ENCODE data around the gene GFOD1.
"Not testable (repeated sequence)": the region's sequence is repeated elsewhere in the genome, so short reads cannot be mapped to it uniquely, and the experiment has no call there.

GFOD1 gene

GRCh38 chr6:13445005-13445743, 42.2 kb downstream of the GFOD1 start:
- DNase-seq (ENCODE audit: low read depth in 2 of 2), result no peak

GRCh38 chr6:13444604-13445003, 42.8 kb downstream of the GFOD1 start:
- no peak for DNase-seq (ENCODE audit: low read depth in 2 of 2)

GRCh38 chr6:13443978-13444377, 43.4 kb downstream of the GFOD1 start:
- DNase-seq (ENCODE audit: low read depth in 2 of 2), result not testable (repeated sequence)

GRCh38 chr6:13441778-13442177, 45.6 kb downstream of the GFOD1 start:
- DNase-seq (ENCODE audit: low read depth in 2 of 2), result no peak

- DNase-seq (ENCODE audit: low read depth in 2 of 2), result no peak
Observed at GRCh38 chr6:13439644-13440043, 47.8 kb downstream of the GFOD1 start.

- no peak for DNase-seq (ENCODE audit: low read depth in 2 of 2)
Observed at GRCh38 chr6:13438126-13438525, 49.3 kb downstream of the GFOD1 start.

- DNase-seq (ENCODE audit: low read depth in 2 of 2), result no peak
Observed at GRCh38 chr6:13437218-13437996, 50.0 kb downstream of the GFOD1 start.

GRCh38 chr6:13436399-13437217, 50.8 kb downstream of the GFOD1 start:
- DNase-seq (ENCODE audit: low read depth in 2 of 2), result no peak

GRCh38 chr6:13435477-13436246, 51.7 kb downstream of the GFOD1 start:
- DNase-seq (ENCODE audit: low read depth in 2 of 2), result no peak

- DNase-seq (ENCODE audit: low read depth in 2 of 2), result no peak
Observed at GRCh38 chr6:13434777-13435176, 52.6 kb downstream of the GFOD1 start.

GRCh38 chr6:13434135-13434775, 53.1 kb downstream of the GFOD1 start:
- DNase-seq (ENCODE audit: low read depth in 2 of 2), result not testable (repeated sequence)

- DNase-seq (ENCODE audit: low read depth in 2 of 2), result no peak
Observed at GRCh38 chr6:13433709-13434121, 53.7 kb downstream of the GFOD1 start.

GRCh38 chr6:13432526-13433184, 54.7 kb downstream of the GFOD1 start:
- no peak for DNase-seq (ENCODE audit: low read depth in 2 of 2)

GRCh38 chr6:13431861-13432465, 55.4 kb downstream of the GFOD1 start:
- DNase-seq (ENCODE audit: low read depth in 2 of 2), result no peak

- no peak for DNase-seq (ENCODE audit: low read depth in 2 of 2)
Observed at GRCh38 chr6:13431059-13431656, 56.2 kb downstream of the GFOD1 start.

- no peak for DNase-seq (ENCODE audit: low read depth in 2 of 2)
Observed at GRCh38 chr6:13429406-13429753, 58.0 kb downstream of the GFOD1 start.

- DNase-seq (ENCODE audit: low read depth in 2 of 2), result peak in 1 of 2 experiments; percentile 34
Observed at GRCh38 chr6:13428583-13429405, 58.6 kb downstream of the GFOD1 start.

GRCh38 chr6:13427801-13428582, 59.4 kb downstream of the GFOD1 start:
- peak; percentile 69 to 77 for DNase-seq (ENCODE audit: low read depth in 2 of 2)

All from stimulated activated CD4-positive, alpha-beta T cell treated with anti-CD3 and anti-CD28 coated beads, Interleukin-12 subunit alpha, Interleukin-12 subunit beta, amount 100 ng/mL, for 24 hours (primary cell).